Ascending aorta (tissue), 2 donors: ENCODE measurements around the gene ABLIM2. TPM values are rescaled to one million over a fixed set of nuclear protein-coding genes. Genes with fewer than 3 reads are reported as not detected.

Source experiments
- DNase-seq, 2 donors: peaks; one replicate each; pipeline ENCODE4 v3.0.0-alpha.2; 2019; ENCODE audit warnings: low spot score in 2 of 2
- H3K27ac ChIP-seq, 2 donors: fragments of 200-600 bp; sonication (generic); one replicate each; pipeline ENCODE4 v1.5.1; 2016 to 2017; ENCODE audit warnings: mild to moderate bottlenecking in 1 of 2
- H3K27me3 ChIP-seq: fragments of 200-600 bp; sonication (generic); one replicate; pipeline ENCODE4 v1.5.1; 2017
- H3K36me3 ChIP-seq, 2 donors: fragments of 200-600 bp; sonication (generic); one replicate each; pipeline ENCODE4 v1.5.1; 2016
- H3K4me1 ChIP-seq, 2 donors: fragments of 200-600 bp; sonication (generic); one replicate each; pipeline ENCODE4 v1.5.1; 2016 to 2017; ENCODE audit warnings: mild to moderate bottlenecking in 1 of 2
- H3K4me3 ChIP-seq, 2 donors: fragments of 200-600 bp; sonication (generic); one replicate each; pipeline ENCODE4 v1.5.1; 2016 to 2017; ENCODE audit warnings: mild to moderate bottlenecking in 1 of 2
- H3K9me3 ChIP-seq, 2 donors: fragments of 200-600 bp; sonication (generic); one replicate each; pipeline ENCODE4 v1.5.1; 2016
- CTCF ChIP-seq, 3 experiments: fragments of 200-600 bp in 2 of 3; fragments of 450-650 bp in 1 of 3; sonication (generic) in 2 of 3; IDR thresholded peaks; one replicate each; pipeline ENCODE4 v1.5.1; 2016 to 2019; ENCODE audit warnings: antibody characterized with exemption in 3 of 3, mild to moderate bottlenecking in 1 of 3, moderate library complexity in 1 of 3
- intact Hi-C: fragments of 100-400 bp; cut with DNase I; formaldehyde crosslinking; loops from one replicate; pipeline ENCODE4 v1.15.1; 2023
- total RNA-seq: library from RNA; depleted of rRNA; stranded (reverse); fragments of >200 nt; gene quantifications from one replicate; pipeline ENCODE4 v1.1.0, GENCODE V29; 2016

Gene ABLIM2
- total RNA-seq, 1 donor from 2014 or later = 30.8 TPM

- Histone ChIP-seq H3K27ac (no peak overlapping the region), H3K4me3 (no peak overlapping the region), H3K36me3 (no peaks in the 10 kb centered on the region), H3K9me3 (no peaks in the 10 kb centered on the region), H3K4me1 (no peaks in the 10 kb centered on the region), H3K27me3 (no peaks in the 10 kb centered on the region)
- TF ChIP-seq CTCF (IDR thresholded peaks at IDR 0.05) = no peak
- DNase-seq = no peak
- intact Hi-C loops = no loop called here
These were observed 76.0 kb downstream of the ABLIM2 start for GRCh38 chr4:8082517-8083055.

- DNase-seq = no peak
- no peak for TF ChIP-seq CTCF (IDR thresholded peaks at IDR 0.05)
- intact Hi-C loops = no loop called here
These were observed 76.7 kb downstream of the ABLIM2 start for GRCh38 chr4:8081621-8082516.

GRCh38 chr4:8081171-8081570, 77.4 kb downstream of the ABLIM2 start:
- no peak for DNase-seq

More at GRCh38 chr4:8081621-8082516, 76.7 kb downstream of the ABLIM2 start:
- Histone ChIP-seq H3K4me3 (no peak overlapping the region), H3K27me3 (no peaks in the 10 kb centered on the region), H3K9me3 (no peaks in the 10 kb centered on the region), H3K4me1 (no peaks in the 10 kb centered on the region), H3K27ac (no peak overlapping the region), H3K36me3 (peaks cover 0 to 5% of the 10 kb centered on the region in 2 donors)

GRCh38 chr4:8080754-8081065, 77.9 kb downstream of the ABLIM2 start:
- intact Hi-C loops = no loop called here
- no peaks in the 10 kb centered on the region for H3K4me1 ChIP-seq
- no peaks in the 10 kb centered on the region for H3K9me3 ChIP-seq
- no peak for TF ChIP-seq CTCF (IDR thresholded peaks at IDR 0.05)
- no peaks in the 10 kb centered on the region for H3K27me3 ChIP-seq
- no peak overlapping the region for H3K4me3 ChIP-seq
- no peak for DNase-seq
- H3K36me3 ChIP-seq = peaks cover 0 to 8% of the 10 kb centered on the region in 2 donors
- H3K27ac ChIP-seq = no peak overlapping the region

More at GRCh38 chr4:8081171-8081570, 77.4 kb downstream of the ABLIM2 start:
- H3K27me3 ChIP-seq = no peaks in the 10 kb centered on the region
- H3K4me3 ChIP-seq = no peak overlapping the region
- TF ChIP-seq CTCF (IDR thresholded peaks at IDR 0.05) = no peak
- H3K9me3 ChIP-seq = no peaks in the 10 kb centered on the region
- H3K36me3 ChIP-seq = peaks cover 0 to 5% of the 10 kb centered on the region in 2 donors
- no peak overlapping the region for H3K27ac ChIP-seq
- intact Hi-C loops = no loop called here
- no peaks in the 10 kb centered on the region for H3K4me1 ChIP-seq

GRCh38 chr4:8079916-8080753, 78.5 kb downstream of the ABLIM2 start:
- H3K4me3 ChIP-seq = no peak overlapping the region
- no peak overlapping the region for H3K27ac ChIP-seq
- no peaks in the 10 kb centered on the region for H3K27me3 ChIP-seq
- TF ChIP-seq CTCF (IDR thresholded peaks at IDR 0.05) = no peak
- intact Hi-C loops = no loop called here
- no peaks in the 10 kb centered on the region for H3K9me3 ChIP-seq
- H3K36me3 ChIP-seq = peaks cover 0 to 8% of the 10 kb centered on the region in 2 donors
- no peaks in the 10 kb centered on the region for H3K4me1 ChIP-seq
- no peak for DNase-seq
